ENCODE results near the gene SGPL1. TPM values are rescaled to one million over a fixed set of nuclear protein-coding genes. Genes with fewer than 3 reads are reported as not detected.
A peak's percentile ranks its signal among the peaks of the same experiment; 100 is the strongest.

Gene SGPL1
- total RNA-seq, 2 experiments from 2014 or later: 15.1 to 16.9 TPM

DNA sequence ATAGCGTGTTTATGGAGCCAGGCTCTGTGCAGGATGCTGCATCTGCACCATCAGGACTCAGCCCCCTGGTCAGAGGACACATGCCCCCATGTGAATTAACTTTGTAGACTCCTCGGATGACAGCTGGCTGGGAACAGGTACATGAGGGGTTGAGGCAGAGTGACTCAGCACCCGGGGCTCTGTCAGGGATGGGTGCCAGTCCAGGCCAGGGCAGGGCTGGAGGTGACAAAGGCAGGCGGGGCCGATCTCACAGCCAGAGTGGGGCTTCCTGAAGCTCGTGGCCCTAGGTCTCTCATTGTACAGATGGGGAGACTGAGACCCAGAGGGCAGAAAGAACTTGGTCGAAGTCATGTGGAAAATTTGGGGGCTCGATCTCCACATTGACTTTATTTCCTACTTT lies 107.9 kb downstream of the SGPL1 start:
- no peak for ATAC-seq (ENCODE audit: poor library complexity)
- POLR2A ChIA-PET: no interaction called here

DNA sequence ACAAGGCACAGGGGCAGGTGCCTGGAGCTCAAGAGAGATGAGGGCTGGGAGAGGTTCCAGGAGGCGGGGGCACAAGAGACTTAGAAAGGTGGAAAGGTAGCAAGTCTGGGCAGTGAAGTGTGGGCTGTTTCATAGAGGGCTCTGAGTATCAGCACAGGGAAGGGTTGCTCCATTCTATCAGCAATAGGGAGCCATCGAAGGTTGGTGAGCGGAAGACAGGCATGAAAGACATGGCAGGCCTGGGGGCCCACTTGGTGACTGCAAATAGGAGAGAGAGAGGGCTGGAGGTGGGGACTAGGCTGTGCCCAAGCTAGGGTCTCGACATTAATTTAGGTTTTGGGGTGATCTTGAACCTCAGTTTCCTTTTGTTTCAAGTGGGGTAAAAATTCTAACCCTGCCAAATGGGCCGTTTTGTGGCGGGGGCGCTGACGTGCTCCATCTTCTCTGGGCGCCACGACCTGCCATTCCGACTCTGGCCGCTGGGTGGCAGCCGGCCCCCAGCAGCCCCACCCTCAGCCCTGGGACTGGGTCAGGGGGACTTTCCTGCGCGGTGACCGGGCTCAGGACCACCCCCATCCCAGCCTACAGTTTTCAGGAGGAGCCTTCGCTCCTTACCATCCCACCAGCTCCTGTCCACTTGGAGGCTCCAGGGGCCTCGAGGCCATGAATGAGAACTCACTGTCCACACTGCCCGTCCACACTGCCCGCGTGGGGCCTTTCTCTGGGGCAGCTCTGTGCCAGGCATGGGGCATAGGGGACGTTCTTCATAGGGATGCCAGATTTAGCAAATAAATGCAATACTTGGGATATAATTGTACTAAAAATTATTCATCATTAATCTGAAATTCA lies 109.9 kb downstream of the SGPL1 start:
- Histone ChIP-seq H3K9me3 (ENCODE audit: control insufficient read depth in 1 of 2, insufficient read depth in 1 of 2, low read length in 2 of 2) (no peaks in the 10 kb centered on the region), H3K27me3 (ENCODE audit: control insufficient read depth in 1 of 2, insufficient read depth in 2 of 2, low read length in 2 of 2) (peaks cover 2 to 3% of the 10 kb centered on the region in 2 experiments), H3K4me1 (ENCODE audit: insufficient read depth, low read length) (peaks cover 6% of the 10 kb centered on the region), H3K27ac (ENCODE audit: low read depth in 1 of 2, low read length in 2 of 2) (no peak overlapping the region), H3K4me3 (ENCODE audit: low read length) (no peak overlapping the region), H3K36me3 (ENCODE audit: insufficient read depth, low read length) (no peaks in the 10 kb centered on the region)
- ChIA-PET POLR2A (no interaction called here), CTCF (no interaction called here)
- TF ChIP-seq CTCF (IDR thresholded peaks at IDR 0.05): peak; percentile 82
- no peaks in the 10 kb centered on the region for H3K9me3 Mint-ChIP-seq
- H3K27me3 Mint-ChIP-seq: peaks cover 10% of the 10 kb centered on the region
- H3K36me3 Mint-ChIP-seq (ENCODE audit: low read depth): no peaks in the 10 kb centered on the region
- DNase-seq (peak; percentile 12 to 65 (median 37)), ATAC-seq (ENCODE audit: poor library complexity) (peak; percentile 56)
- no peak overlapping the region for H3K27ac Mint-ChIP-seq
- intact Hi-C loops (cut with DNase I, micrococcal nuclease): loop anchor here in 1 of 2 experiments (10.0 kb wide), 1 partner anchor 359 kb away; no protein-coding TSS in a partner anchor
- no peaks in the 10 kb centered on the region for H3K4me1 Mint-ChIP-seq (ENCODE audit: low read depth)
- no peak overlapping the region for H3K4me3 Mint-ChIP-seq

More for the DNA sequence above, 107.9 kb downstream of the SGPL1 start:
- Mint-ChIP-seq H3K36me3 (ENCODE audit: low read depth) (no peaks in the 10 kb centered on the region), H3K4me3 (no peak overlapping the region), H3K9me3 (no peaks in the 10 kb centered on the region), H3K27me3 (peaks cover 10% of the 10 kb centered on the region), H3K27ac (no peak overlapping the region), H3K4me1 (ENCODE audit: low read depth) (no peaks in the 10 kb centered on the region)
- no peak for DNase-seq
- Histone ChIP-seq H3K4me1 (ENCODE audit: insufficient read depth, low read length) (peaks cover 6% of the 10 kb centered on the region), H3K27me3 (ENCODE audit: control insufficient read depth in 1 of 2, insufficient read depth in 2 of 2, low read length in 2 of 2) (peaks cover 3 to 4% of the 10 kb centered on the region in 2 experiments), H3K36me3 (ENCODE audit: insufficient read depth, low read length) (no peaks in the 10 kb centered on the region), H3K9me3 (ENCODE audit: control insufficient read depth in 1 of 2, insufficient read depth in 1 of 2, low read length in 2 of 2) (no peaks in the 10 kb centered on the region), H3K27ac (ENCODE audit: low read depth in 1 of 2, low read length in 2 of 2) (no peak overlapping the region), H3K4me3 (ENCODE audit: low read length) (no peak overlapping the region)
- intact Hi-C loops (cut with DNase I, micrococcal nuclease): loop anchor here in 1 of 2 experiments (10.0 kb wide), 1 partner anchor 361 kb away; no protein-coding TSS in a partner anchor
- CTCF ChIA-PET: no interaction called here
- no peak for TF ChIP-seq CTCF (IDR thresholded peaks at IDR 0.05)

DNA sequence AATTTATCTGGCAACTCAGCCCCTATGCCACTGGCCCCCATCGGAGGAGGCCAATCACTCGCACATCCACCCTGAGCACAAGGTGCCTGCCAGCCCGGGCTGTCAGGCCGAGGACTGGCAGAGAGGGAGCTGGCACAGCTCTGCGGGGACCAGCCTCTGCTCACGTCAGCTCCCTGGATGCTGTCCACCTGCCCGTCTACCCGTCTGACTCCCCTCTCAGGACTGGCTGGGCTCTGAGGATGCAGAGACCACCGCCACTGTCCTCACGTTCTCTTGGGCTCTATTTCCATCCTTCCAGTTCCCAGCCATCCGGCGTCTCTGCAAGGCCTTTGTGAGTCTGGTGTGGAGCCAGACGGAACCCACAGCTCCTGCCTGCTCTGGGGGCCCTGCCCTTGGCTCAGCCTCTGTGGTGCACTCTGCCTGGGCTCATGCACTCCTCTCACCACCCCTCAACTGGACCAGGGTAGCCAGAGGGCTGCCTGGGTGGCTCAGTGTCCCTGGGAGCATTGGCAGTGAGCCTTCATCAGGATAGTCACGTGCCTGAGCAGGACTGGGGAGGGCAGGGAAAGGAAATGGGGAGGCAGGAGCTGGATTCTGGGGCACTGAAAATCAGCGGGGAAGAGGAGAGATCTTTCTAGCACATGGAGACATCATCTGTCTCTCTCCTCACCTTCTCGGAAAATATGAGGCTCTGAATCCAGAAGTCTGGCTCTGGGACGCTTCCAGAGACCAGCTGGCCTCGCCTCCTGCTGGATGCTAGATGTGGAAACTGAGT lies 110.7 kb downstream of the SGPL1 start:
- no peaks in the 10 kb centered on the region for H3K36me3 Mint-ChIP-seq (ENCODE audit: low read depth)
- POLR2A ChIA-PET: no interaction called here
- H3K9me3 Mint-ChIP-seq: no peaks in the 10 kb centered on the region
- DNase-seq (no peak), ATAC-seq (ENCODE audit: poor library complexity) (no peak)
- H3K4me3 Mint-ChIP-seq: no peak overlapping the region
- no peaks in the 10 kb centered on the region for H3K9me3 ChIP-seq (ENCODE audit: control insufficient read depth in 1 of 2, insufficient read depth in 1 of 2, low read length in 2 of 2)
- intact Hi-C loops (cut with DNase I, micrococcal nuclease): loop anchor here in 1 of 2 experiments (10.0 kb wide), 1 partner anchor 358 kb away; no protein-coding TSS in a partner anchor
- no peaks in the 10 kb centered on the region for H3K4me1 Mint-ChIP-seq (ENCODE audit: low read depth)
- peaks cover 3% of the 10 kb centered on the region for H3K27me3 Mint-ChIP-seq
- H3K36me3 ChIP-seq (ENCODE audit: insufficient read depth, low read length): no peaks in the 10 kb centered on the region
- CTCF ChIA-PET: no interaction called here
- peaks cover 0 to 2% of the 10 kb centered on the region in 2 experiments for H3K27me3 ChIP-seq (ENCODE audit: control insufficient read depth in 1 of 2, insufficient read depth in 2 of 2, low read length in 2 of 2)
- H3K4me1 ChIP-seq (ENCODE audit: insufficient read depth, low read length): peaks cover 6% of the 10 kb centered on the region
- no peak overlapping the region for H3K4me3 ChIP-seq (ENCODE audit: low read length)
- TF ChIP-seq CTCF (IDR thresholded peaks at IDR 0.05): no peak
- no peak overlapping the region for H3K27ac Mint-ChIP-seq
- no peak overlapping the region for H3K27ac ChIP-seq (ENCODE audit: low read depth in 1 of 2, low read length in 2 of 2)
